ENCODE measurements around the gene ATN1. TPM values are rescaled to one million over a fixed set of nuclear protein-coding genes. Genes with fewer than 3 reads are reported as not detected.
"Not testable (repeated sequence)": the region's sequence is repeated elsewhere in the genome, so short reads cannot be mapped to it uniquely, and the experiment has no call there.

ATN1 gene
- 112 TPM for total RNA-seq

- peak; percentile 90 for DNase-seq (ENCODE audit: low spot score)
Measured at GRCh38 chr12:6927379-6928021, at the start of gene ATN1. Gene ATN1, plus strand, starts transcription at chr12:6927959. Its CDS starts 6,043 bp downstream, at chr12:6934002.

- DNase-seq (ENCODE audit: low spot score): not testable (repeated sequence)
Measured at GRCh38 chr12:6879824-6880223, 47.9 kb upstream of the ATN1 start.

GRCh38 chr12:6883252-6883651, 44.5 kb upstream of the ATN1 start:
- no peak for DNase-seq (ENCODE audit: low spot score)

GRCh38 chr12:6883683-6884082, 44.1 kb upstream of the ATN1 start:
- no peak for DNase-seq (ENCODE audit: low spot score)

GRCh38 chr12:6884539-6884938, 43.2 kb upstream of the ATN1 start:
- DNase-seq (ENCODE audit: low spot score): no peak

- DNase-seq (ENCODE audit: low spot score): not testable (repeated sequence)
Measured at GRCh38 chr12:6886206-6886999, 41.4 kb upstream of the ATN1 start.

GRCh38 chr12:6887460-6887859, 40.3 kb upstream of the ATN1 start:
- DNase-seq (ENCODE audit: low spot score): no peak

- DNase-seq (ENCODE audit: low spot score): no peak
Measured at GRCh38 chr12:6888360-6888759, 39.4 kb upstream of the ATN1 start.

- not testable (repeated sequence) for DNase-seq (ENCODE audit: low spot score)
Measured at GRCh38 chr12:6888794-6889193, 39.0 kb upstream of the ATN1 start.

- not testable (repeated sequence) for DNase-seq (ENCODE audit: low spot score)
Measured at GRCh38 chr12:6889775-6890573, 37.8 kb upstream of the ATN1 start.

- peak; percentile 98 for DNase-seq (ENCODE audit: low spot score)
Measured at GRCh38 chr12:6890789-6891645, 36.7 kb upstream of the ATN1 start.

- DNase-seq (ENCODE audit: low spot score): no peak
Measured at GRCh38 chr12:6891646-6892001, 36.1 kb upstream of the ATN1 start.

GRCh38 chr12:6892683-6893082, 35.1 kb upstream of the ATN1 start:
- not testable (repeated sequence) for DNase-seq (ENCODE audit: low spot score)

- no peak for DNase-seq (ENCODE audit: low spot score)
Measured at GRCh38 chr12:6894321-6894720, 33.4 kb upstream of the ATN1 start.

- DNase-seq (ENCODE audit: low spot score): no peak
Measured at GRCh38 chr12:6896846-6897435, 30.8 kb upstream of the ATN1 start.

GRCh38 chr12:6899427-6899826, 28.3 kb upstream of the ATN1 start:
- no peak for DNase-seq (ENCODE audit: low spot score)

- DNase-seq (ENCODE audit: low spot score): peak; percentile 67
Measured at GRCh38 chr12:6899837-6900519, 27.8 kb upstream of the ATN1 start.

GRCh38 chr12:6902448-6902847, 25.3 kb upstream of the ATN1 start:
- no peak for DNase-seq (ENCODE audit: low spot score)

- DNase-seq (ENCODE audit: low spot score): no peak
Measured at GRCh38 chr12:6903722-6904121, 24.0 kb upstream of the ATN1 start.
